T-helper 17 cell (primary cell): ENCODE measurements around the gene HEBP1. TPM values are rescaled to one million over a fixed set of nuclear protein-coding genes. Genes with fewer than 3 reads are reported as not detected.
A peak's percentile ranks its signal among the peaks of the same experiment; 100 is the strongest.
"Not testable (repeated sequence)": the region's sequence is repeated elsewhere in the genome, so short reads cannot be mapped to it uniquely, and the experiment has no call there.

Experiments used
- ATAC-seq: fragments of 150-1000 bp; cut with Tn5 transposase; 2 replicates; pipeline ENCODE4 v1.10.0; 2021; ENCODE audit warnings: mild to moderate bottlenecking, moderate library complexity
- DNase-seq, 3 donors: peaks; one replicate each; pipeline versions ENCODE4 v3.0.0 to v3.0.0-alpha.2; 2020 to 2021
- H3K9me3 ChIP-seq: one replicate; pipeline ENCODE4 v1.7.0; 2013; ENCODE audit warnings: low read length, mild to moderate bottlenecking; ENCODE audit not compliant: control insufficient read depth, poor library complexity, severe bottlenecking
- H3K27ac Mint-ChIP-seq: one replicate; pipeline ENCODE4 v1.8.0; 2022; ENCODE audit warnings: mild to moderate bottlenecking, moderate library complexity, mixed read lengths
- H3K27me3 Mint-ChIP-seq: one replicate; pipeline ENCODE4 v1.8.0; 2022; ENCODE audit warnings: mixed read lengths
- H3K36me3 Mint-ChIP-seq: one replicate; pipeline ENCODE4 v1.8.0; 2022; ENCODE audit warnings: low read depth, mixed read lengths
- H3K4me1 Mint-ChIP-seq: one replicate; pipeline ENCODE4 v1.8.0; 2022; ENCODE audit warnings: mild to moderate bottlenecking, mixed read lengths
- H3K4me3 Mint-ChIP-seq: one replicate; pipeline ENCODE4 v1.8.0; 2022; ENCODE audit warnings: mild to moderate bottlenecking, moderate library complexity, mixed read lengths
- total RNA-seq, 4 donors: library from RNA in 2 of 4; stranded (reverse) in 2 of 4; gene quantifications; one replicate each; pipeline ENCODE4 v1.2.3 and lab custom pipeline; 2022 to 2026

HEBP1 gene
- total RNA-seq (10 to 100 TPM; 10.8 to 11.5 TPM), total RNA-seq (lab: John Stamatoyannopoulos, UW) (1.0 to 1.7 reads per million in 2 donors)

- no peaks in the 10 kb centered on the region for H3K9me3 ChIP-seq
- Mint-ChIP-seq H3K36me3 (no peaks in the 10 kb centered on the region), H3K4me3 (peak within 1 kb of the TSS; percentile 95), H3K27me3 (no peaks in the 10 kb centered on the region), H3K27ac (peak within 1 kb of the TSS; percentile 83), H3K4me1 (peaks cover 24% of the 10 kb centered on the region)
- ATAC-seq = peak; percentile 92
- DNase-seq = peak; percentile 96 to 98 (median 96)
These were observed at the start of gene HEBP1 for GRCh38 chr12:12999959-13000615. Gene HEBP1, minus strand, starts transcription at chr12:13000265. Its CDS starts 151 bp downstream, at chr12:13000114.

GRCh38 chr12:13049816-13050215 lies 49.8 kb upstream of the HEBP1 start:
- H3K36me3 Mint-ChIP-seq = peaks cover 2% of the 10 kb centered on the region
- no peak overlapping the region for H3K4me3 Mint-ChIP-seq
- H3K4me1 Mint-ChIP-seq = peaks cover 12% of the 10 kb centered on the region

GRCh38 chr12:13046964-13047363 lies 46.9 kb upstream of the HEBP1 start:
- Mint-ChIP-seq H3K4me1 (peaks cover 17% of the 10 kb centered on the region), H3K27ac (no peak overlapping the region), H3K36me3 (no peaks in the 10 kb centered on the region), H3K27me3 (no peaks in the 10 kb centered on the region), H3K4me3 (no peak overlapping the region)
- ATAC-seq (no peak), DNase-seq (no peak)
- no peaks in the 10 kb centered on the region for H3K9me3 ChIP-seq

More at GRCh38 chr12:13049816-13050215, 49.8 kb upstream of the HEBP1 start:
- H3K9me3 ChIP-seq = no peaks in the 10 kb centered on the region
- ATAC-seq = no peak
- DNase-seq = no peak
- Mint-ChIP-seq H3K27me3 (no peaks in the 10 kb centered on the region), H3K27ac (no peak overlapping the region)

- H3K27me3 Mint-ChIP-seq = no peaks in the 10 kb centered on the region
- peak overlapping the region; percentile 67 for H3K27ac Mint-ChIP-seq
- H3K4me3 Mint-ChIP-seq = no peak overlapping the region
- no peaks in the 10 kb centered on the region for H3K36me3 Mint-ChIP-seq
- DNase-seq (no peak), ATAC-seq (no peak)
- H3K4me1 Mint-ChIP-seq = peaks cover 17% of the 10 kb centered on the region
- no peaks in the 10 kb centered on the region for H3K9me3 ChIP-seq
These were observed 45.8 kb upstream of the HEBP1 start for GRCh38 chr12:13045816-13046215.

- peaks cover 17% of the 10 kb centered on the region for H3K4me1 Mint-ChIP-seq
- no peak for ATAC-seq
- H3K27me3 Mint-ChIP-seq = peaks cover 2% of the 10 kb centered on the region
- H3K9me3 ChIP-seq = no peaks in the 10 kb centered on the region
- H3K27ac Mint-ChIP-seq = peak overlapping the region; percentile 67
- peak overlapping the region; percentile 91 for H3K4me3 Mint-ChIP-seq
- no peaks in the 10 kb centered on the region for H3K36me3 Mint-ChIP-seq
- DNase-seq = no peak
These were observed 44.8 kb upstream of the HEBP1 start for GRCh38 chr12:13044906-13045299.

GRCh38 chr12:13044002-13044905 lies 44.2 kb upstream of the HEBP1 start, which contains the start of gene FAM234B:
Gene FAM234B, plus strand, starts transcription at chr12:13044381. Its CDS starts 23 bp downstream, at chr12:13044404.
- peaks cover 5% of the 10 kb centered on the region for H3K27me3 Mint-ChIP-seq
- no peaks in the 10 kb centered on the region for H3K9me3 ChIP-seq
- H3K4me1 Mint-ChIP-seq = peaks cover 14% of the 10 kb centered on the region
- ATAC-seq (peak; percentile 97), DNase-seq (peak; percentile 42 to 62 (median 50))
- peak within 1 kb of the TSS; percentile 67 for H3K27ac Mint-ChIP-seq
- H3K36me3 Mint-ChIP-seq = no peaks in the 10 kb centered on the region
- H3K4me3 Mint-ChIP-seq = peak within 1 kb of the TSS; percentile 91

- DNase-seq = no peak
- no peaks in the 10 kb centered on the region for H3K9me3 ChIP-seq
- Mint-ChIP-seq H3K4me3 (no peak overlapping the region), H3K36me3 (no peaks in the 10 kb centered on the region), H3K4me1 (peaks cover 11% of the 10 kb centered on the region), H3K27ac (no peak overlapping the region), H3K27me3 (peaks cover 5% of the 10 kb centered on the region)
- ATAC-seq = no peak
These were observed 42.7 kb upstream of the HEBP1 start for GRCh38 chr12:13042666-13043230.

- DNase-seq = no peak
- ATAC-seq = no peak
- Mint-ChIP-seq H3K4me3 (no peak overlapping the region), H3K4me1 (peaks cover 11% of the 10 kb centered on the region), H3K27me3 (peaks cover 12% of the 10 kb centered on the region), H3K36me3 (no peaks in the 10 kb centered on the region), H3K27ac (no peak overlapping the region)
- no peaks in the 10 kb centered on the region for H3K9me3 ChIP-seq
These were observed 41.2 kb upstream of the HEBP1 start for GRCh38 chr12:13041224-13041623.

GRCh38 chr12:13039328-13039956 lies 39.4 kb upstream of the HEBP1 start:
- ATAC-seq (no peak), DNase-seq (no peak)
- peaks cover 16% of the 10 kb centered on the region for H3K27me3 Mint-ChIP-seq
- no peak overlapping the region for H3K4me3 Mint-ChIP-seq
- no peaks in the 10 kb centered on the region for H3K36me3 Mint-ChIP-seq
- peaks cover 4% of the 10 kb centered on the region for H3K4me1 Mint-ChIP-seq
- H3K9me3 ChIP-seq = no peaks in the 10 kb centered on the region
- no peak overlapping the region for H3K27ac Mint-ChIP-seq

- Mint-ChIP-seq H3K36me3 (no peaks in the 10 kb centered on the region), H3K27ac (no peak overlapping the region)
- no peak for ATAC-seq
These were observed 38.6 kb upstream of the HEBP1 start for GRCh38 chr12:13038491-13039161.

GRCh38 chr12:13036881-13037280 lies 36.8 kb upstream of the HEBP1 start:
- H3K4me3 Mint-ChIP-seq = no peak overlapping the region
- H3K36me3 Mint-ChIP-seq = no peaks in the 10 kb centered on the region

More at GRCh38 chr12:13038491-13039161, 38.6 kb upstream of the HEBP1 start:
- Mint-ChIP-seq H3K4me3 (no peak overlapping the region), H3K4me1 (no peaks in the 10 kb centered on the region), H3K27me3 (peaks cover 16% of the 10 kb centered on the region)
- H3K9me3 ChIP-seq = no peaks in the 10 kb centered on the region
- no peak for DNase-seq

GRCh38 chr12:13035335-13035734 lies 35.3 kb upstream of the HEBP1 start:
- not testable (repeated sequence) for H3K4me1 Mint-ChIP-seq, H3K27ac Mint-ChIP-seq, ATAC-seq

More at GRCh38 chr12:13036881-13037280, 36.8 kb upstream of the HEBP1 start:
- peaks cover 16% of the 10 kb centered on the region for H3K27me3 Mint-ChIP-seq
- no peak overlapping the region for H3K27ac Mint-ChIP-seq
- no peak for ATAC-seq
- no peaks in the 10 kb centered on the region for H3K4me1 Mint-ChIP-seq
- no peak for DNase-seq
- no peaks in the 10 kb centered on the region for H3K9me3 ChIP-seq

More at GRCh38 chr12:13035335-13035734, 35.3 kb upstream of the HEBP1 start:
- H3K9me3 ChIP-seq, DNase-seq, H3K36me3 Mint-ChIP-seq, H3K4me3 Mint-ChIP-seq: not testable (repeated sequence)
- peaks cover 16% of the 10 kb centered on the region for H3K27me3 Mint-ChIP-seq
